ENCODE measurements around the gene SPDYE17.
"Not testable (repeated sequence)": the region's sequence is repeated elsewhere in the genome, so short reads cannot be mapped to it uniquely, and the experiment has no call there.

The SPDYE17 gene

GRCh38 chr7:77032261-77032660 is at the start of gene SPDYE17:
TSS of gene SPDYE17 (minus strand) at chr7:77032361. CDS start at chr7:77030570, 1,791 bp downstream.
- not testable (repeated sequence) for H3K9me3 ChIP-seq (ENCODE audit: control insufficient read depth, insufficient read depth, low read length); H3K36me3 ChIP-seq (ENCODE audit: control insufficient read depth, insufficient read depth, low read length); H3K4me1 ChIP-seq (ENCODE audit: control insufficient read depth, insufficient read depth, low read length); H3K27ac ChIP-seq (ENCODE audit: low read length); H3K27me3 ChIP-seq (ENCODE audit: control insufficient read depth, insufficient read depth, low read length); H3K4me3 ChIP-seq (ENCODE audit: low read length); DNase-seq (ENCODE audit: low read depth, low spot score)
- no CpG with 5 or more reads among the region's 8 CpGs for WGBS (ENCODE audit: insufficient coverage, insufficient read length)

GRCh38 chr7:77080236-77080635 is 48.1 kb upstream of the SPDYE17 start:
- DNase-seq (ENCODE audit: low read depth, low spot score); H3K4me3 ChIP-seq (ENCODE audit: low read length); H3K4me1 ChIP-seq (ENCODE audit: control insufficient read depth, insufficient read depth, low read length); H3K27me3 ChIP-seq (ENCODE audit: control insufficient read depth, insufficient read depth, low read length); H3K9me3 ChIP-seq (ENCODE audit: control insufficient read depth, insufficient read depth, low read length); H3K27ac ChIP-seq (ENCODE audit: low read length); H3K36me3 ChIP-seq (ENCODE audit: control insufficient read depth, insufficient read depth, low read length): not testable (repeated sequence)
- no CpG with 5 or more reads among the region's 2 CpGs for WGBS (ENCODE audit: insufficient coverage, insufficient read length)

- not testable (repeated sequence) for H3K4me1 ChIP-seq (ENCODE audit: control insufficient read depth, insufficient read depth, low read length); H3K4me3 ChIP-seq (ENCODE audit: low read length); H3K27ac ChIP-seq (ENCODE audit: low read length); H3K27me3 ChIP-seq (ENCODE audit: control insufficient read depth, insufficient read depth, low read length); H3K36me3 ChIP-seq (ENCODE audit: control insufficient read depth, insufficient read depth, low read length); DNase-seq (ENCODE audit: low read depth, low spot score); H3K9me3 ChIP-seq (ENCODE audit: control insufficient read depth, insufficient read depth, low read length)
- WGBS (ENCODE audit: insufficient coverage, insufficient read length) = no CpG with 5 or more reads among the region's 5 CpGs
These were observed 47.5 kb upstream of the SPDYE17 start for GRCh38 chr7:77079624-77080023.

GRCh38 chr7:77079112-77079511 is 47.0 kb upstream of the SPDYE17 start:
- H3K36me3 ChIP-seq (ENCODE audit: control insufficient read depth, insufficient read depth, low read length); H3K4me3 ChIP-seq (ENCODE audit: low read length); H3K4me1 ChIP-seq (ENCODE audit: control insufficient read depth, insufficient read depth, low read length); H3K9me3 ChIP-seq (ENCODE audit: control insufficient read depth, insufficient read depth, low read length); DNase-seq (ENCODE audit: low read depth, low spot score); H3K27me3 ChIP-seq (ENCODE audit: control insufficient read depth, insufficient read depth, low read length); H3K27ac ChIP-seq (ENCODE audit: low read length): not testable (repeated sequence)

- H3K4me3 ChIP-seq (ENCODE audit: low read length); H3K9me3 ChIP-seq (ENCODE audit: control insufficient read depth, insufficient read depth, low read length); H3K36me3 ChIP-seq (ENCODE audit: control insufficient read depth, insufficient read depth, low read length); DNase-seq (ENCODE audit: low read depth, low spot score); H3K27me3 ChIP-seq (ENCODE audit: control insufficient read depth, insufficient read depth, low read length); H3K27ac ChIP-seq (ENCODE audit: low read length); H3K4me1 ChIP-seq (ENCODE audit: control insufficient read depth, insufficient read depth, low read length): not testable (repeated sequence)
- no CpG with 5 or more reads among the region's 5 CpGs for WGBS (ENCODE audit: insufficient coverage, insufficient read length)
These were observed 44.9 kb upstream of the SPDYE17 start for GRCh38 chr7:77077060-77077459.

GRCh38 chr7:77074786-77075396 is 42.7 kb upstream of the SPDYE17 start:
- no CpG with 5 or more reads among the region's 6 CpGs for WGBS (ENCODE audit: insufficient coverage, insufficient read length)
- H3K4me1 ChIP-seq (ENCODE audit: control insufficient read depth, insufficient read depth, low read length); H3K27me3 ChIP-seq (ENCODE audit: control insufficient read depth, insufficient read depth, low read length); H3K4me3 ChIP-seq (ENCODE audit: low read length); H3K27ac ChIP-seq (ENCODE audit: low read length); H3K9me3 ChIP-seq (ENCODE audit: control insufficient read depth, insufficient read depth, low read length); H3K36me3 ChIP-seq (ENCODE audit: control insufficient read depth, insufficient read depth, low read length); DNase-seq (ENCODE audit: low read depth, low spot score): not testable (repeated sequence)

- no CpG with 5 or more reads among the region's 6 CpGs for WGBS (ENCODE audit: insufficient coverage, insufficient read length)
These were observed 38.9 kb upstream of the SPDYE17 start for GRCh38 chr7:77071108-77071507.

GRCh38 chr7:77065869-77066268 is 33.7 kb upstream of the SPDYE17 start:
- not testable (repeated sequence) for DNase-seq (ENCODE audit: low read depth, low spot score); H3K9me3 ChIP-seq (ENCODE audit: control insufficient read depth, insufficient read depth, low read length); H3K4me1 ChIP-seq (ENCODE audit: control insufficient read depth, insufficient read depth, low read length); H3K4me3 ChIP-seq (ENCODE audit: low read length); H3K27ac ChIP-seq (ENCODE audit: low read length); H3K27me3 ChIP-seq (ENCODE audit: control insufficient read depth, insufficient read depth, low read length); H3K36me3 ChIP-seq (ENCODE audit: control insufficient read depth, insufficient read depth, low read length)
- no CpG with 5 or more reads among the region's 7 CpGs for WGBS (ENCODE audit: insufficient coverage, insufficient read length)

More at GRCh38 chr7:77071108-77071507, 38.9 kb upstream of the SPDYE17 start:
- not testable (repeated sequence) for DNase-seq (ENCODE audit: low read depth, low spot score); H3K9me3 ChIP-seq (ENCODE audit: control insufficient read depth, insufficient read depth, low read length); H3K27ac ChIP-seq (ENCODE audit: low read length); H3K27me3 ChIP-seq (ENCODE audit: control insufficient read depth, insufficient read depth, low read length); H3K36me3 ChIP-seq (ENCODE audit: control insufficient read depth, insufficient read depth, low read length); H3K4me1 ChIP-seq (ENCODE audit: control insufficient read depth, insufficient read depth, low read length); H3K4me3 ChIP-seq (ENCODE audit: low read length)

GRCh38 chr7:77063732-77064131 is 31.6 kb upstream of the SPDYE17 start:
- H3K4me1 ChIP-seq (ENCODE audit: control insufficient read depth, insufficient read depth, low read length); H3K27me3 ChIP-seq (ENCODE audit: control insufficient read depth, insufficient read depth, low read length); H3K4me3 ChIP-seq (ENCODE audit: low read length); H3K36me3 ChIP-seq (ENCODE audit: control insufficient read depth, insufficient read depth, low read length); H3K9me3 ChIP-seq (ENCODE audit: control insufficient read depth, insufficient read depth, low read length); DNase-seq (ENCODE audit: low read depth, low spot score); H3K27ac ChIP-seq (ENCODE audit: low read length): not testable (repeated sequence)
- WGBS (ENCODE audit: insufficient coverage, insufficient read length) = no CpG with 5 or more reads among the region's 4 CpGs

- not testable (repeated sequence) for H3K36me3 ChIP-seq (ENCODE audit: control insufficient read depth, insufficient read depth, low read length); DNase-seq (ENCODE audit: low read depth, low spot score); H3K4me3 ChIP-seq (ENCODE audit: low read length); H3K9me3 ChIP-seq (ENCODE audit: control insufficient read depth, insufficient read depth, low read length); H3K27ac ChIP-seq (ENCODE audit: low read length); H3K27me3 ChIP-seq (ENCODE audit: control insufficient read depth, insufficient read depth, low read length); H3K4me1 ChIP-seq (ENCODE audit: control insufficient read depth, insufficient read depth, low read length)
- no CpG with 5 or more reads among the region's 4 CpGs for WGBS (ENCODE audit: insufficient coverage, insufficient read length)
These were observed 30.4 kb upstream of the SPDYE17 start, which contains the start of gene SPDYE18 for GRCh38 chr7:77062557-77062956. TSS of gene SPDYE18 (minus strand) at chr7:77062558. CDS start at chr7:77060512, 2,046 bp downstream.

GRCh38 chr7:77026349-77026748 is 5.8 kb downstream of the SPDYE17 start:
- no CpG with 5 or more reads among the region's 10 CpGs for WGBS (ENCODE audit: insufficient coverage, insufficient read length)
- H3K4me1 ChIP-seq (ENCODE audit: control insufficient read depth, insufficient read depth, low read length); H3K36me3 ChIP-seq (ENCODE audit: control insufficient read depth, insufficient read depth, low read length): not testable (repeated sequence)

More at GRCh38 chr7:77026349-77026748, 5.8 kb downstream of the SPDYE17 start:
- H3K4me3 ChIP-seq (ENCODE audit: low read length); H3K27ac ChIP-seq (ENCODE audit: low read length); DNase-seq (ENCODE audit: low read depth, low spot score); H3K27me3 ChIP-seq (ENCODE audit: control insufficient read depth, insufficient read depth, low read length); H3K9me3 ChIP-seq (ENCODE audit: control insufficient read depth, insufficient read depth, low read length): not testable (repeated sequence)

Measured in iPS DF 6.9 (cell line).